Loucy (cell line): Measurements from ENCODE around the gene JMJD8.

ENCODE experiments used
- H2AFZ ChIP-seq: fragments of 200-600 bp; sonication (generic); 2 replicates; pipeline ENCODE4 v1.6.0; 2016; ENCODE audit warnings: antibody characterized with exemption, mild to moderate bottlenecking, low read length, moderate library complexity
- H3F3A ChIP-seq: fragments of 200-600 bp; 2 replicates; pipeline ENCODE4 v1.6.0; 2016; ENCODE audit warnings: antibody characterized with exemption, low read depth, mild to moderate bottlenecking
- H3K27me3 ChIP-seq: fragments of 200-600 bp; sonication (generic); 2 replicates; pipeline ENCODE4 v1.6.1; 2014; ENCODE audit warnings: low read length, mild to moderate bottlenecking; ENCODE audit not compliant: insufficient read depth, poor library complexity, severe bottlenecking
- H3K36me3 ChIP-seq: fragments of 200-600 bp; sonication (generic); 2 replicates; pipeline ENCODE4 v1.6.1; 2016; ENCODE audit warnings: low read length; ENCODE audit not compliant: insufficient read depth
- H3K4me1 ChIP-seq: fragments of 200-600 bp; sonication (generic); 2 replicates; pipeline ENCODE4 v1.5.1; 2014; ENCODE audit warnings: low read length, mild to moderate bottlenecking; ENCODE audit not compliant: insufficient read depth, poor library complexity, severe bottlenecking
- H3K4me2 ChIP-seq: fragments of 200-600 bp; sonication (generic); 2 replicates; pipeline ENCODE4 v1.6.0; 2014; ENCODE audit warnings: antibody characterized with exemption, low read length, low read depth, mild to moderate bottlenecking; ENCODE audit not compliant: poor library complexity, severe bottlenecking
- H3K4me3 ChIP-seq: fragments of 200-600 bp; sonication (generic); 2 replicates; pipeline ENCODE4 v1.5.1; 2014; ENCODE audit warnings: low read length, mild to moderate bottlenecking, mixed read lengths; ENCODE audit not compliant: poor library complexity, severe bottlenecking
- H3K79me2 ChIP-seq: fragments of 200-600 bp; sonication (generic); 2 replicates; pipeline ENCODE4 v1.6.1; 2014; ENCODE audit warnings: low read length; ENCODE audit not compliant: insufficient read depth
- H3K9ac ChIP-seq: fragments of 200-600 bp; sonication (generic); 2 replicates; pipeline ENCODE4 v1.6.0; 2014; ENCODE audit warnings: mild to moderate bottlenecking, low read depth, low read length, moderate library complexity; ENCODE audit not compliant: poor library complexity, severe bottlenecking
- H3K9me2 ChIP-seq: fragments of 200-600 bp; sonication (generic); replicated peaks from 2 replicates; pipeline ENCODE4 v1.6.1; 2016; ENCODE audit warnings: low read depth, low read length, mixed read lengths
- H3K9me3 ChIP-seq: fragments of 200-600 bp; sonication (generic); 2 replicates; pipeline ENCODE4 v1.6.1; 2014; ENCODE audit warnings: mild to moderate bottlenecking, antibody characterized with exemption, low read length, low read depth; ENCODE audit not compliant: insufficient read depth
- H4K20me1 ChIP-seq: fragments of 200-600 bp; sonication (generic); 2 replicates; pipeline ENCODE4 v1.6.0; 2014; ENCODE audit warnings: antibody characterized with exemption, low read length, mild to moderate bottlenecking; ENCODE audit not compliant: insufficient read depth, poor library complexity, severe bottlenecking
- CTCF ChIP-seq: fragments of 200-600 bp; sonication (generic); conservative IDR thresholded peaks from 2 replicates; pipeline ENCODE4 v1.5.1; 2014; ENCODE audit warnings: mild to moderate bottlenecking, antibody characterized with exemption, low read length
- EZH2phosphoT487 ChIP-seq: fragments of 200-600 bp; IDR thresholded peaks from 2 replicates; pipeline ENCODE4 v1.6.1; 2018; ENCODE audit warnings: antibody characterized with exemption, mild to moderate bottlenecking, moderate library complexity, borderline replicate concordance

Gene JMJD8

GRCh38 chr16:678209-678857, 5.8 kb downstream of the JMJD8 start:
- no peak overlapping the region for H3K9ac ChIP-seq
- no peaks in the 10 kb centered on the region for H3K9me3 ChIP-seq
- peaks cover 4% of the 10 kb centered on the region for H3K4me1 ChIP-seq
- H3K4me3 ChIP-seq: no peak overlapping the region
- TF ChIP-seq CTCF: no peak
- TF ChIP-seq EZH2phosphoT487: no peak
- H3K9me2 ChIP-seq: no peaks in the 10 kb centered on the region
- H3K36me3 ChIP-seq: no peaks in the 10 kb centered on the region
- no peaks in the 10 kb centered on the region for H3F3A ChIP-seq
- peaks cover 2% of the 10 kb centered on the region for H4K20me1 ChIP-seq
- peaks cover 16% of the 10 kb centered on the region; the same call in 1 of the 2 replicates for H3K79me2 ChIP-seq
- no peak overlapping the region for H3K4me2 ChIP-seq
- no peak overlapping the region for H2AFZ ChIP-seq
- H3K27me3 ChIP-seq: no peaks in the 10 kb centered on the region

- H3K4me2 ChIP-seq: no peak overlapping the region
- H3K4me1 ChIP-seq: peaks cover 4% of the 10 kb centered on the region
Observed at GRCh38 chr16:677316-678190, 6.6 kb downstream of the JMJD8 start.

GRCh38 chr16:676913-677312, 7.2 kb downstream of the JMJD8 start:
- Histone ChIP-seq H3K9ac (no peak overlapping the region), H2AFZ (no peak overlapping the region), H3K27me3 (no peaks in the 10 kb centered on the region), H4K20me1 (peaks cover 2% of the 10 kb centered on the region), H3K4me2 (no peak overlapping the region), H3K9me2 (no peaks in the 10 kb centered on the region), H3K9me3 (no peaks in the 10 kb centered on the region), H3K4me1 (peaks cover 4% of the 10 kb centered on the region), H3F3A (no peaks in the 10 kb centered on the region), H3K4me3 (no peak overlapping the region), H3K79me2 (peaks cover 13% of the 10 kb centered on the region; the same call in 1 of the 2 replicates), H3K36me3 (no peaks in the 10 kb centered on the region)
- no peak for TF ChIP-seq CTCF
- no peak for TF ChIP-seq EZH2phosphoT487

More at GRCh38 chr16:677316-678190, 6.6 kb downstream of the JMJD8 start:
- Histone ChIP-seq H3K79me2 (peaks cover 16% of the 10 kb centered on the region; the same call in 1 of the 2 replicates), H3K36me3 (no peaks in the 10 kb centered on the region), H3F3A (no peaks in the 10 kb centered on the region), H3K9ac (no peak overlapping the region), H3K9me3 (no peaks in the 10 kb centered on the region), H3K9me2 (no peaks in the 10 kb centered on the region), H4K20me1 (peaks cover 2% of the 10 kb centered on the region), H3K27me3 (no peaks in the 10 kb centered on the region), H2AFZ (no peak overlapping the region), H3K4me3 (no peak overlapping the region)
- TF ChIP-seq CTCF (no peak), EZH2phosphoT487 (no peak)
